Measurements from ENCODE around the gene TAS1R1.

DNA sequence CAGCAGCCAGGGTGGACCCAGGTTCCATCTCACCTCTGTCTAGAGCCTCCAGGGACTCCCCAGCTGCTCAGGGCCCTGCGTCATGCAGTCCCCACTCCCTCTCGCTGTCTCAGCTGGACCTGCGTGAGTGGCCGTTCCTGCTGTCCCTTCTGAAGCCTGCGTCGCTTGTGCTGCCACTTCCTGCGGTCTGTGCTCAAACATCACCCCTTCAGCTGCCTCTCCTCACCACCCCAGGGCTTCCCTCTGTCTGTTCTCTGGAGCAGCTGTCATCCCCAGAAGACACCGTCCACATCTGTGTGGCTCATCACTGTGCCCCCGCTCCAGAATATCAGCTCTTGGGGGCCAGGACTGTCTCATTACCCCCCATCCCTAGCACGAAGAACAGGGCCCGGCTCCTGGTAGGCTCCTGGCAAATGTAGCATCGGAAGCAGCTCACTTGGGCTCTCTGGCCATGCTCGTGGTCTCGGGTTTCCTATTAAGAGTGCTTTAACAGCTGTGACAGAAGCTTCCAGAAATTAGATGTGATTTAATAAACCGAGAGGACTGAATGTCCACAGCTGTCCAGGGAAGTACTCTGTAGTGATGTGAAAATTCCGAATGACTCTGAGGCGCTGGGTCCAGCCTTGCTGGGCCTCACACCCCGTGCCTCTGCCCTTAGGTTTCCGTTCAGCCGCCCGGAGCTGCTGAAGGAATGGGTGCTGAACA lies 72.9 kb downstream of the TAS1R1 start:
- TF ChIP-seq HOXA7 (CRISPR knock-in tag; IDR thresholded peaks at IDR 0.05) (no peak), POLR2AphosphoS2 (conservative IDR thresholded peaks at IDR 0.05; ENCODE audit: low read length) (no peak), CEBPB (IDR thresholded peaks at IDR 0.05) (no peak)

Data from A549 (cell line).